Mucosa of descending colon (tissue), 3 donors: ENCODE data around the gene OCA2. TPM values are rescaled to one million over a fixed set of nuclear protein-coding genes. Genes with fewer than 3 reads are reported as not detected.

Experiments used
- ATAC-seq: fragments of 200-7000 bp; cut with Tn5 transposase; one replicate; pipeline ENCODE4 v1.9.1; 2020; ENCODE audit warnings: mild to moderate bottlenecking, moderate library complexity
- DNase-seq, 3 donors: peaks; one replicate each; pipeline ENCODE4 v3.0.0-alpha.2; 2020
- H3K36me3 ChIP-seq: fragments of 200-600 bp; one replicate; pipeline ENCODE4 v1.8.0; 2021; ENCODE audit warnings: low read depth, mild to moderate bottlenecking
- H3K4me1 ChIP-seq: fragments of 200-600 bp; one replicate; pipeline ENCODE4 v1.8.0; 2021; ENCODE audit warnings: low read depth, mild to moderate bottlenecking
- H3K4me3 ChIP-seq: fragments of 200-600 bp; one replicate; pipeline ENCODE4 v1.8.0; 2021; ENCODE audit warnings: mild to moderate bottlenecking
- H3K9me3 ChIP-seq: fragments of 200-600 bp; one replicate; pipeline ENCODE4 v1.8.0; 2021; ENCODE audit warnings: mild to moderate bottlenecking
- CTCF ChIP-seq: fragments of 200-600 bp; IDR thresholded peaks from one replicate; pipeline ENCODE4 v1.8.0; 2022; ENCODE audit warnings: antibody characterized with exemption, mild to moderate bottlenecking
- intact Hi-C, 2 donors: fragments of 100-400 bp; cut with DNase I in 1 of 2; cut with micrococcal nuclease in 1 of 2; formaldehyde crosslinking; loops; one replicate each; pipeline versions ENCODE4 v1.11.0 to v1.11.1; 2022; cut with DNase I, micrococcal nuclease
- total RNA-seq, 3 donors: library from RNA; stranded (reverse); fragmentation: NEBNext Ultra II Directional in 2 of 3; extraction: Animal tissue kit (Norgen Biotek cat#: 25700) in 2 of 3; gene quantifications; one replicate each; pipeline versions ENCODE4 v1.2.1 to v1.2.4, GENCODE V29; 2021 to 2023
- donor health status: DM: no; HTN: no; CAD: no; lungs with moderate emphysema.
- donor health status: DM: no; HTN: no; CAD: no.
- donor health status: DM: no; HTN: yes; CAD: no.

OCA2 gene
- total RNA-seq, 3 donors from 2014 or later, result 0.22 to 0.32 TPM; not detected in 1

GRCh38 chr15:27764339-27764738 is 334.8 kb downstream of the OCA2 start:
- no peak for TF ChIP-seq CTCF
- no peak for DNase-seq
- no peak for ATAC-seq
- Histone ChIP-seq H3K4me3 (no peak overlapping the region), H3K36me3 (no peaks in the 10 kb centered on the region), H3K4me1 (no peaks in the 10 kb centered on the region), H3K9me3 (peaks cover 56% of the 10 kb centered on the region)
- intact Hi-C loops, result no loop called here

GRCh38 chr15:27763514-27763913 is 335.6 kb downstream of the OCA2 start:
- no peak for TF ChIP-seq CTCF
- Histone ChIP-seq H3K4me1 (no peaks in the 10 kb centered on the region), H3K36me3 (no peaks in the 10 kb centered on the region), H3K9me3 (peaks cover 50% of the 10 kb centered on the region), H3K4me3 (no peak overlapping the region)
- DNase-seq, result no peak
- intact Hi-C loops, result no loop called here
- ATAC-seq, result no peak

- no peak for TF ChIP-seq CTCF
- ATAC-seq (no peak), DNase-seq (no peak)
- H3K4me3 ChIP-seq, result no peak overlapping the region
- no peaks in the 10 kb centered on the region for H3K36me3 ChIP-seq
- peaks cover 51% of the 10 kb centered on the region for H3K9me3 ChIP-seq
- no peaks in the 10 kb centered on the region for H3K4me1 ChIP-seq
- intact Hi-C loops, result no loop called here
Observed at GRCh38 chr15:27762471-27762870, 336.6 kb downstream of the OCA2 start.

- no peak for TF ChIP-seq CTCF
- no peaks in the 10 kb centered on the region for H3K4me1 ChIP-seq
- intact Hi-C loops, result no loop called here
- no peak for ATAC-seq
- no peak for DNase-seq
- H3K4me3 ChIP-seq, result no peak overlapping the region
- H3K36me3 ChIP-seq, result no peaks in the 10 kb centered on the region
- H3K9me3 ChIP-seq, result peaks cover 56% of the 10 kb centered on the region
Observed at GRCh38 chr15:27757052-27757451, 342.1 kb downstream of the OCA2 start.

GRCh38 chr15:27752691-27753090 is 346.4 kb downstream of the OCA2 start:
- no peak for TF ChIP-seq CTCF
- Histone ChIP-seq H3K4me3 (no peak overlapping the region), H3K36me3 (no peaks in the 10 kb centered on the region), H3K9me3 (peaks cover 70% of the 10 kb centered on the region), H3K4me1 (no peaks in the 10 kb centered on the region)
- no peak for ATAC-seq
- intact Hi-C loops, result no loop called here
- no peak for DNase-seq

- no peak for DNase-seq
- no peak for ATAC-seq
- TF ChIP-seq CTCF, result no peak
- intact Hi-C loops, result no loop called here
- Histone ChIP-seq H3K4me3 (no peak overlapping the region), H3K9me3 (peaks cover 76% of the 10 kb centered on the region), H3K36me3 (no peaks in the 10 kb centered on the region), H3K4me1 (no peaks in the 10 kb centered on the region)
Observed at GRCh38 chr15:27747997-27748396, 351.1 kb downstream of the OCA2 start.
